NCI-H526 (cell line): Measurements from ENCODE around the gene SLC25A34.

Experiments
- DNase-seq, 2 experiments: peaks; one replicate each; lab custom pipeline; 2025; lab: John Stamatoyannopoulos, UW

SLC25A34 gene

DNA sequence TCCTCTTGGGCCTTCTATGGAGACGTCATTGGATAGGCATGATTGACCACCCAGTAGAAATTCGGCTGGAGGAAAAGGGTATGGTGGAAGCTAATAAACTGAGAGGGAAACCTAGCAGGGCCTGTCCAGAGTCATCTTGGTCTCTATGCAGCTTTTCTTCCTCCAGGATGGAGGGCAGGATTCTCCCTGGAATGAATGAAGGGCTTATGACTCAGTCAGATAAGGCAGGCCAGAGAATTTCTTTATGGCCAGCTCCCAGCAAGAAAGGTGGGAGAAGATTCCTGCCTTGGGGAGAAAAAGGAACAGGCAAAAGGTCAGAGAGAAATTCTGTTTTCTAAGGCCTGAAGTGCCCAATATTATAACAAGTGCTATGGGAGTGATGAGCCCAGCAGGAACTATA is 39.6 kb downstream of the SLC25A34 start:
- no peak for DNase-seq

DNA sequence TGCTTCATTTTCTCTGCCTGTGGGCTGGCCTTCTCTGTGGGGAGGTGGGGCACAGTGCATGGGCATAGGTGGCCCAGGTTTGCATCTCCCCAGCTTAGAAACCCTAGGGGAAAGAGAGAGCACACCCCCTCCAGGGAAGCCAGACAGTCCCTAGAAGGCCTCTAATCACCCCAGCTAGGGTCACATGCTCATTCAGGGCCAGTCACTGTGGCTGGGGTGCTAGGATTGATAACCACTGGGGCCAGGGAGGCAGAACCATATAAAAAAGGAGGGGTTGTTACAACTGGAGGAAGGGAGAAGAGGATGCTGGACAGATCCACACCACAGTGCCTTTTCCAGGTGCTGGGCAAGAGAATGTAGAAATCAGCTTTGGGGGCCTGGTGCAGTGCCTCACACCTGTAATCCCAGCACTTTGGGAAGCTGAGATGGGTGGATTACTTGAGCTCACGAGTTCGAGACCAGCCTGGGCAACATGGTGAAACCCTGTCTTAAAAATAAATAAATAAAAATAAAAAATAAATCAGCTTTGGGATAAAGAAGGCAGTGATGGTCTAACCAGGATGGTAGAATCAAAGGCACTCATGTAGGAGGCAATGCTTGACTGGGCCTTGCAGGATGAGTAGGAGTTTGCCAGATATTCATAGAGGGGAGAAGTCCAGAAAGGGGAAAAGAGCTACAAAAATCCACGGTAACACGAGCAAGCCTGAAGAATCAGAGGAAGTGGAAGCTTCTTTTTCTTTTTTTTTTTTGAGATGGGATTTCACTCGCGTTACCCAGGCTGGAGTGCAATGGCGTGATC is 42.0 kb downstream of the SLC25A34 start:
- no peak for DNase-seq

DNA sequence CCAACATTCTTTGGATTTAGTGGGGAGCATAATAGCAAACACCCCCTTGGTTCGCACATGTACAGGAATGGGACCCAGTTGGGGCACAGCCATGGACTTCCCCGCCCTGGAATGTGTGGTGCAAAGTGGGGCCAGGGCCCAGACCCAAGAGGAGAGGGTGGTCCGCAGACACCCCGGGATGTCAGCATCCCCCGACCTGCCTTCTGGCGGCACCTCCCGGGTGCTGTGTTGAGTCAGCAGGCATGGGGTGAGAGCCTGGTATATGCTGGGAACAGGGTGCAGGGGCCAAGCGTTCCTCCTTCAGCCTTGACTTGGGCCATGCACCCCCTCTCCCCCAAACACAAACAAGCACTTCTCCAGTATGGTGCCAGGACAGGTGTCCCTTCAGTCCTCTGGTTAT is 49.6 kb downstream of the SLC25A34 start:
- DNase-seq: no peak

DNA sequence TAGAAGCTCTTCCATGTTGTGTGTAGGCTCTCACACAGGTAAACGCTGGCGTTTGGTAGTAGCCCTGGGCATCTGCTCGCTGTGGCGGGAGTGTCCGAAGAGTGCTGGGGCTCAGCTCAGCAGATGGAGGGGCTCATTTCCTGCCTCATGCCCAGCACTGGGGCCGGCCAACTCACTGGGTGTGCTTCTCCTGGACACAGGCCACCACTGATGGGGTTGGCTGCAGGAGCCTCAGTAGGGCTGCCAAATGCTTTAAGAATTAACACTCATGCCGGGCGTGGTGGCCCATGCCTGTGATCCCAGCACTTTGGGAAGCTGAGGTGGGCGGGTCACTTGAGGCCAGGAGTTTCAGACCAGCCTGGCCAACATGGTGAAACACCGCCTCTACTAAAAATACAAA is 50.5 kb downstream of the SLC25A34 start:
- DNase-seq: no peak

DNA sequence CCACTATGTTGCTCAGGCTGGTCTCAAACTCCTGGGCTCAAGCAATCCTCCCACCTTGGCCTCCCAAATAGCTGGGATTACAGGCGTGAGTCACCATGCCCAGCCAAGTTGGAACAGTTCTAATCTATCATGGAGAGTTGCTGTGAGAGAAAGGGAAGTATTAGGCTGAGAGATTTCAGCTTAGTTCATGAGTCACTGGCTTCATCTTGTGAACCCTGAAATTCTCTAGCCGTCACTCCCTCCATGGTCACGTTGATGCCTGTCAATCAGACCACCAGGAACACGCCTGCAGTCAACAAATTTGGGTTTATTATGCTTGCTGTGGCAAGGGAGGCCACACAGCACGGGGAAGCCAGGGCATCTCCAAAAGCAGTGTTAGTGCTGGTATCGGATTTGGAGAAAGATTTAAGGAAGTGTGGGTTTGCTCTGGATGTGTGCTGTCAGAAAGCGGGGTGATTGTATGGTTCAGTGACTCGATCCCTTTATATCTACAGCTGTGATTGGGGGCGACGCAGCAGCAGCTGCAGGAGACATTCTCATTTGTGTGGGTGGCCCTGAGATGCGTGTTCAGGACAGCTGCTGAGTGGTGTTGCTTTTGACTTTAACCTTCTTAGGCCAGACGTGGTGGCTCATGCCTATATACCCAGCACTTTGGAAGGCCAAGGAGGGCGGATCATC is 52.7 kb downstream of the SLC25A34 start:
- no peak for DNase-seq
